Activated CD8-positive, alpha-beta T cell treated with anti-CD3 and anti-CD28 coated beads, Interleukin-2, amount 10 ng/mL, durations not matched to agents 7 days and 5 days (primary cell): Measurements from ENCODE around the gene SGPL1. TPM values are rescaled to one million over a fixed set of nuclear protein-coding genes. Genes with fewer than 3 reads are reported as not detected.
"Not testable (repeated sequence)": the region's sequence is repeated elsewhere in the genome, so short reads cannot be mapped to it uniquely, and the experiment has no call there.

Experiments
- ATAC-seq: fragments of 150-1000 bp; cut with Tn5 transposase; one replicate; pipeline ENCODE4 v1.10.0; 2021; ENCODE audit warnings: moderate library complexity
- CTCF ChIA-PET: fragments of 350-600 bp; sonication (Branson Sonifier 250); formaldehyde crosslinking; loops from one replicate; lab custom pipeline; 2021; ENCODE audit warnings: antibody characterized with exemption; lab: Charles Lee
- POLR2A ChIA-PET: fragments of 350-600 bp; sonication (Branson Sonifier 250); formaldehyde crosslinking; loops from one replicate; lab custom pipeline; 2021; ENCODE audit warnings: antibody characterized with exemption; lab: Charles Lee
- DNase-seq: peaks from one replicate; pipeline ENCODE4 v3.0.0-alpha.2; 2020
- H3K27ac Mint-ChIP-seq: one replicate; pipeline ENCODE4 v1.8.0; 2021; ENCODE audit warnings: mild to moderate bottlenecking, mixed read lengths
- H3K27me3 Mint-ChIP-seq: one replicate; pipeline ENCODE4 v1.8.0; 2021; ENCODE audit warnings: low read depth, mixed read lengths
- H3K36me3 Mint-ChIP-seq: one replicate; pipeline ENCODE4 v1.8.0; 2021; ENCODE audit warnings: low read depth, mixed read lengths
- H3K4me1 Mint-ChIP-seq: one replicate; pipeline ENCODE4 v1.8.0; 2021; ENCODE audit warnings: low read depth, mixed read lengths
- H3K4me3 Mint-ChIP-seq: one replicate; pipeline ENCODE4 v1.8.0; 2021; ENCODE audit warnings: mild to moderate bottlenecking, mixed read lengths
- H3K9me3 Mint-ChIP-seq: one replicate; pipeline ENCODE4 v1.8.0; 2022; ENCODE audit warnings: mixed read lengths; ENCODE audit not compliant: insufficient read depth
- total RNA-seq, 2 experiments: library from RNA; stranded (reverse); gene quantifications; one replicate each; pipeline ENCODE4 v1.2.3, GENCODE V29; 2021

The SGPL1 gene
- total RNA-seq, 2 experiments from 2014 or later, result 22.2 to 28.0 TPM

DNA sequence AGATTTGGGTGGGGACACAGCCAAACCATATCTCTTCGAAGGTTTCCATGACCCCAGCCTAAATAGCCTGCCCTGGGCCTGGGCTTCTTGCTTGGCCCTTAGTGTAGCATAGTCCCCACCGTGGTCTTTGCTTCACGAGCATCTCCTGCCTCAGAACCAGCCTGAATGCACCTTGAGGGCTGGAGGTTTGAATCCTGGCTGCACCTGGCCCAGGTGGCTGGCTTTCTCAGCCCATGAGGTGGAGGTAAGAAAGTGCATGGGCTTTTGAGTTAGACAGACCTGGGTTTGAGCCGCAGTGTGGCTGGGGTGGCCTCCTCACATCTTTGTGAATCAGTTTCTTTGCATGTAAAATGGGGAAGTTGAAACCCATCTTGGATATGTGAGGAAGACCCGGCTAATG is 96.8 kb downstream of the SGPL1 start:
- Mint-ChIP-seq H3K36me3 (no peaks in the 10 kb centered on the region), H3K4me1 (no peaks in the 10 kb centered on the region), H3K4me3 (no peak overlapping the region), H3K27me3 (no peaks in the 10 kb centered on the region), H3K27ac (no peak overlapping the region), H3K9me3 (no peaks in the 10 kb centered on the region)
- DNase-seq, result no peak
- ChIA-PET POLR2A (no interaction called here), CTCF (interaction anchor here (1.4 kb wide), 1 partner anchor 13 kb away, joined by 3 read pairs; no protein-coding TSS in a partner anchor)
- no peak for ATAC-seq

DNA sequence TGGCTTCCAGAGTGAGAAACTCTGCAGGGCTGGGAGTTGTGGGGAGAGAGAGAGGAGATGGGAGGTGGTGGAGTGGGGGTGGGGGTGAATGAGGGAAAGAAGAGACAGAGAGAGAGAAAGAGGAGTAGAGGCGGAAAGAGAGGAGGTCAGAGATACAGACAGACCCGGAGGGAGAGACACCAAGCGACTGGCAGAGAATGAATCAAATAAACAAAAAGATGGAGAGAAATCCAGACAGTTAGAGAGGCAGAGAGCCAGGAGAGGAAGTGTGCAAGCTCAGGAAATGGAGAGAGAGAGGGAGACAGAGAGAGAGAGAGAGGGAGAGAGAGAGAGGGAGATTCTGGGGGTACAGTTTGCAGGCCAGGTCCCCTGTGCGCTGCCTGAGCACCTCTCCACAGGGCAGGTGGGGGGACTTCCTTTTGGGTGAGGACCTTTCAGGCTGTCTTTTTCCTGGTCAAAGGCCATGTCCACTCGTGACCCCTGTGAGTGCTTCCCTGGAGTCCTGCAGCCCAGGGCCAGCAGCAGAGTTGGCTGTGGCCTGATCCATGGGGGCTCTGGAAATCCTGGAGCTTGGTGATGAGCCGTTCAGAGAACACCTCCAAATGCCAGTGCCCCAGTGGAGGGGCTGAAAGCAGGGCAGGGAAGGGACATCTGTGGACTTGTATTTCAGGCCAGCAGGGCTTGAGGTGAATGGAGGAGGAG is 97.6 kb downstream of the SGPL1 start:
- no peaks in the 10 kb centered on the region for H3K4me1 Mint-ChIP-seq
- DNase-seq (no peak), ATAC-seq (no peak)
- ChIA-PET POLR2A (no interaction called here), CTCF (interaction anchor here (1.4 kb wide), 1 partner anchor 12 kb away, joined by 3 read pairs; no protein-coding TSS in a partner anchor)
- no peaks in the 10 kb centered on the region for H3K36me3 Mint-ChIP-seq
- H3K27me3 Mint-ChIP-seq, result peaks cover 2% of the 10 kb centered on the region
- H3K27ac Mint-ChIP-seq, result no peak overlapping the region
- H3K9me3 Mint-ChIP-seq, result no peaks in the 10 kb centered on the region
- no peak overlapping the region for H3K4me3 Mint-ChIP-seq

- DNase-seq (no peak), ATAC-seq (no peak)
- no peaks in the 10 kb centered on the region for H3K9me3 Mint-ChIP-seq
- POLR2A ChIA-PET, result no interaction called here
- no peaks in the 10 kb centered on the region for H3K4me1 Mint-ChIP-seq
- CTCF ChIA-PET, result interaction anchor here (1.4 kb wide), 1 partner anchor 11 kb away, joined by 3 read pairs; no protein-coding TSS in a partner anchor
- H3K36me3 Mint-ChIP-seq, result no peaks in the 10 kb centered on the region
- peaks cover 2% of the 10 kb centered on the region for H3K27me3 Mint-ChIP-seq
- H3K27ac Mint-ChIP-seq, result no peak overlapping the region
- H3K4me3 Mint-ChIP-seq, result no peak overlapping the region
Measured at GRCh38 chr10:70913893-70914240, 98.1 kb downstream of the SGPL1 start.

GRCh38 chr10:70914316-70914864 is 98.6 kb downstream of the SGPL1 start:
- POLR2A ChIA-PET, result no interaction called here

GRCh38 chr10:70915206-70915605 is 99.5 kb downstream of the SGPL1 start:
- no peaks in the 10 kb centered on the region for H3K4me1 Mint-ChIP-seq
- H3K9me3 Mint-ChIP-seq, result no peaks in the 10 kb centered on the region
- ATAC-seq (no peak), DNase-seq (no peak)
- H3K4me3 Mint-ChIP-seq, result no peak overlapping the region
- CTCF ChIA-PET, result no interaction called here
- H3K27ac Mint-ChIP-seq, result no peak overlapping the region
- H3K27me3 Mint-ChIP-seq, result peaks cover 2% of the 10 kb centered on the region
- POLR2A ChIA-PET, result no interaction called here
- no peaks in the 10 kb centered on the region for H3K36me3 Mint-ChIP-seq

More at GRCh38 chr10:70914316-70914864, 98.6 kb downstream of the SGPL1 start:
- DNase-seq, result no peak
- Mint-ChIP-seq H3K27ac (no peak overlapping the region), H3K9me3 (no peaks in the 10 kb centered on the region), H3K4me3 (no peak overlapping the region), H3K27me3 (peaks cover 2% of the 10 kb centered on the region), H3K4me1 (no peaks in the 10 kb centered on the region), H3K36me3 (no peaks in the 10 kb centered on the region)
- ATAC-seq, result no peak
- CTCF ChIA-PET, result no interaction called here

DNA sequence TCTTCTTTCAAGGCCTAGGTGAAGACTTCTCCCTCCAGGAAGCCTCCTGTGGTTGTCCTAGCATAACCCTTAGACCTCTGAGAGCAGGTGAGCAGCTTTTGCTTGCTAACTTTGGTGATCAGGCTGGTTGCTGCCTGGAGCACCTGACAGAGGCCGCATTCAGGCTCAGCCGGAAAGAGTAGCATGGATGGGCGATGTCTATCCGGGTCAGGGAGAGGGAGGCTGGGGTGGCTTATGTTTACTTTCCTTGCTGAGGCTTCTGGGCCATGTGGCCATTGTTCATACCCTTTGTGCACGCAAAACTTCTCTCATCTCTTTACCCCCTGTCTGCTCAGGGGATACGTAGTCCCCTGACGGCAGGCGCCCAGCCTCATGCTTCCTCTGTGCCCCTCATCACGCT is 100.1 kb downstream of the SGPL1 start:
- CTCF ChIA-PET, result no interaction called here

GRCh38 chr10:70916241-70916640 is 100.5 kb downstream of the SGPL1 start:
- DNase-seq (no peak), ATAC-seq (no peak)
- no peaks in the 10 kb centered on the region for H3K4me1 Mint-ChIP-seq
- H3K9me3 Mint-ChIP-seq, result no peaks in the 10 kb centered on the region
- no peaks in the 10 kb centered on the region for H3K36me3 Mint-ChIP-seq
- CTCF ChIA-PET, result no interaction called here
- no peak overlapping the region for H3K4me3 Mint-ChIP-seq
- peaks cover 4% of the 10 kb centered on the region for H3K27me3 Mint-ChIP-seq
- no peak overlapping the region for H3K27ac Mint-ChIP-seq
- POLR2A ChIA-PET, result no interaction called here

More for the DNA sequence above, 100.1 kb downstream of the SGPL1 start:
- Mint-ChIP-seq H3K4me3 (no peak overlapping the region), H3K4me1 (no peaks in the 10 kb centered on the region), H3K27ac (no peak overlapping the region), H3K27me3 (peaks cover 2% of the 10 kb centered on the region), H3K9me3 (no peaks in the 10 kb centered on the region), H3K36me3 (no peaks in the 10 kb centered on the region)
- no peak for ATAC-seq
- DNase-seq, result no peak
- POLR2A ChIA-PET, result no interaction called here

- Mint-ChIP-seq H3K27me3 (peaks cover 9% of the 10 kb centered on the region), H3K4me1 (no peaks in the 10 kb centered on the region), H3K36me3 (no peaks in the 10 kb centered on the region), H3K9me3 (no peaks in the 10 kb centered on the region), H3K27ac (no peak overlapping the region), H3K4me3 (no peak overlapping the region)
- ChIA-PET POLR2A (no interaction called here), CTCF (no interaction called here)
- DNase-seq, result no peak
- ATAC-seq, result no peak
Measured at GRCh38 chr10:70917226-70917625, 101.5 kb downstream of the SGPL1 start.

GRCh38 chr10:70917635-70918034 is 101.9 kb downstream of the SGPL1 start:
- ChIA-PET CTCF (no interaction called here), POLR2A (no interaction called here)
- no peak overlapping the region for H3K4me3 Mint-ChIP-seq
- H3K9me3 Mint-ChIP-seq, result no peaks in the 10 kb centered on the region
- ATAC-seq, result no peak
- H3K36me3 Mint-ChIP-seq, result no peaks in the 10 kb centered on the region
- DNase-seq, result no peak
- no peaks in the 10 kb centered on the region for H3K4me1 Mint-ChIP-seq
- H3K27ac Mint-ChIP-seq, result no peak overlapping the region
- H3K27me3 Mint-ChIP-seq, result peaks cover 9% of the 10 kb centered on the region

DNA sequence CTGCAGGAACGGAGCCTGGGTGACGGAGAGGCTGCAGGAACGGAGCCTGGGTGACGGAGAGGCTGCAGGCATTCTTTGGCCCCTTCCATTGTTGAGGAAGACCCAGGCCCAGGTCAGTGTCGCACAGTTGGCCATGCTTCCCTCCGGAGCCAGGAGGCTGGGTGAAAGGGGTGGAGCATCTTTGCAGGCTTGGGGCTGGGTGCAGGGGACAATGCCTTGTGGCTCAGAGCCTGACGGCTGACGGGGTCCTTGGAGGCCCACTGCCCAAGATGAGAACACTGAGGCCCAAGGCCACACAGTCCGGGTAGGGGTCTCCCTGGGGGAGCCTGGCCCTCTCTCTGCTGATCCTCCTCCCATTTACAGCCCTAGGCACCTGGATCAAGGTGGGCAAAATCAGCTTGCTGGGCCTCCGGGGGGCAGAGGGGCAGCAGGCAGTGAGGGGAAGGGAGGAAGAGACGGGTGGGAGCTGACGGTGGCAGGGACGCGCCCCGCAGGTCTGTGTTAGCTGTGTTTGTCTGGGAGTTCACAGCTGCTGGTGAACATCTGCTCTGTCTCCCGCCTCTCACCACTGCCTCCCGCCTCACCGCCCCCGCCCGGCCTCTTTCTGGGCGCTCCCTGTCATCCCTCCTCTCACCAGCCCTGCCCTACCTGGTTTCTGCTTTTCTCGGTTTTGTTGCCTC is 103.2 kb downstream of the SGPL1 start:
- no peak for ATAC-seq
- DNase-seq, result no peak
- no peak overlapping the region for H3K4me3 Mint-ChIP-seq
- H3K4me1 Mint-ChIP-seq, result no peaks in the 10 kb centered on the region
- ChIA-PET CTCF (no interaction called here), POLR2A (no interaction called here)
- no peak overlapping the region for H3K27ac Mint-ChIP-seq
- H3K9me3 Mint-ChIP-seq, result no peaks in the 10 kb centered on the region
- H3K36me3 Mint-ChIP-seq, result no peaks in the 10 kb centered on the region
- peaks cover 9% of the 10 kb centered on the region for H3K27me3 Mint-ChIP-seq

GRCh38 chr10:70919906-70920305 is 104.2 kb downstream of the SGPL1 start:
- H3K4me1 Mint-ChIP-seq, H3K36me3 Mint-ChIP-seq, CTCF ChIA-PET, DNase-seq, H3K4me3 Mint-ChIP-seq, H3K9me3 Mint-ChIP-seq, ATAC-seq, POLR2A ChIA-PET, H3K27me3 Mint-ChIP-seq, H3K27ac Mint-ChIP-seq: not testable (repeated sequence)

GRCh38 chr10:70920519-70920918 is 104.8 kb downstream of the SGPL1 start:
- H3K27me3 Mint-ChIP-seq, result peaks cover 9% of the 10 kb centered on the region
- CTCF ChIA-PET, result no interaction called here
- no peaks in the 10 kb centered on the region for H3K36me3 Mint-ChIP-seq

More at GRCh38 chr10:70920519-70920918, 104.8 kb downstream of the SGPL1 start:
- no peak overlapping the region for H3K27ac Mint-ChIP-seq
- DNase-seq, result no peak
- H3K4me3 Mint-ChIP-seq, result no peak overlapping the region
- ATAC-seq, result no peak
- H3K4me1 Mint-ChIP-seq, result no peaks in the 10 kb centered on the region
- POLR2A ChIA-PET, result no interaction called here
- H3K9me3 Mint-ChIP-seq, result no peaks in the 10 kb centered on the region
